Progenitor cell of endocrine pancreas (in vitro differentiated cells): ENCODE measurements around the gene ORC4. TPM values are rescaled to one million over a fixed set of nuclear protein-coding genes. Genes with fewer than 3 reads are reported as not detected.
"Not testable (repeated sequence)": the region's sequence is repeated elsewhere in the genome, so short reads cannot be mapped to it uniquely, and the experiment has no call there.

Experiments
- DNase-seq: peaks from one replicate; pipeline ENCODE4 v3.0.0; 2021; ENCODE audit warnings: low spot score; ENCODE audit not compliant: unreplicated experiment
- H3K27ac Mint-ChIP-seq: 2 replicates; pipeline ENCODE4 v1.8.0; 2021; ENCODE audit warnings: mild to moderate bottlenecking, moderate library complexity, mixed read lengths
- H3K27me3 Mint-ChIP-seq: 2 replicates; pipeline ENCODE4 v1.8.0; 2021; ENCODE audit warnings: mixed read lengths
- H3K36me3 Mint-ChIP-seq: 2 replicates; pipeline ENCODE4 v1.8.0; 2022; ENCODE audit warnings: mixed read lengths; ENCODE audit not compliant: insufficient read depth
- H3K4me1 Mint-ChIP-seq: 2 replicates; pipeline ENCODE4 v1.8.0; 2021; ENCODE audit warnings: low read depth, mixed read lengths
- H3K4me3 Mint-ChIP-seq: 2 replicates; pipeline ENCODE4 v1.8.0; 2021; ENCODE audit warnings: low read depth, mild to moderate bottlenecking, moderate library complexity, mixed read lengths
- H3K9me3 Mint-ChIP-seq: 2 replicates; pipeline ENCODE4 v1.8.0; 2021; ENCODE audit warnings: low read depth, mixed read lengths
- total RNA-seq: library from RNA; stranded (reverse); gene quantifications from 2 replicates; pipeline ENCODE4 v1.2.1, GENCODE V29; 2021
- TF ChIP-seq, protein P1 (sequence below): fragments of 200-600 bp; sonication (generic); IDR thresholded peaks from one replicate; pipeline ENCODE4 v1.5.0; 2021; ENCODE audit warnings: antibody characterized with exemption, mild to moderate bottlenecking; ENCODE audit not compliant: unreplicated experiment

ORC4 gene
- total RNA-seq, 1 donor from 2014 or later: 77.1 TPM

GRCh38 chr2:148021886-148022285 is 1.3 kb upstream of the ORC4 start:
- peak overlapping the region; percentile 99 for H3K27ac Mint-ChIP-seq

GRCh38 chr2:148021059-148021861 is 723 bp upstream of the ORC4 start, which contains the start of gene MBD5:
TSS of gene MBD5 (plus strand) at chr2:148021091.
- TF ChIP-seq, protein P1, sequence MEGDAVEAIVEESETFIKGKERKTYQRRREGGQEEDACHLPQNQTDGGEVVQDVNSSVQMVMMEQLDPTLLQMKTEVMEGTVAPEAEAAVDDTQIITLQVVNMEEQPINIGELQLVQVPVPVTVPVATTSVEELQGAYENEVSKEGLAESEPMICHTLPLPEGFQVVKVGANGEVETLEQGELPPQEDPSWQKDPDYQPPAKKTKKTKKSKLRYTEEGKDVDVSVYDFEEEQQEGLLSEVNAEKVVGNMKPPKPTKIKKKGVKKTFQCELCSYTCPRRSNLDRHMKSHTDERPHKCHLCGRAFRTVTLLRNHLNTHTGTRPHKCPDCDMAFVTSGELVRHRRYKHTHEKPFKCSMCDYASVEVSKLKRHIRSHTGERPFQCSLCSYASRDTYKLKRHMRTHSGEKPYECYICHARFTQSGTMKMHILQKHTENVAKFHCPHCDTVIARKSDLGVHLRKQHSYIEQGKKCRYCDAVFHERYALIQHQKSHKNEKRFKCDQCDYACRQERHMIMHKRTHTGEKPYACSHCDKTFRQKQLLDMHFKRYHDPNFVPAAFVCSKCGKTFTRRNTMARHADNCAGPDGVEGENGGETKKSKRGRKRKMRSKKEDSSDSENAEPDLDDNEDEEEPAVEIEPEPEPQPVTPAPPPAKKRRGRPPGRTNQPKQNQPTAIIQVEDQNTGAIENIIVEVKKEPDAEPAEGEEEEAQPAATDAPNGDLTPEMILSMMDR: no peak
- Mint-ChIP-seq H3K27me3 (no peaks in the 10 kb centered on the region), H3K9me3 (no peaks in the 10 kb centered on the region), H3K4me1 (peaks cover 43% of the 10 kb centered on the region), H3K4me3 (peak within 1 kb of the TSS; percentile 99), H3K36me3 (peaks cover 4% of the 10 kb centered on the region), H3K27ac (peak within 1 kb of the TSS; percentile 99)
- no peak for DNase-seq

More at GRCh38 chr2:148021886-148022285, 1.3 kb upstream of the ORC4 start:
- Mint-ChIP-seq H3K9me3 (no peaks in the 10 kb centered on the region), H3K4me1 (peaks cover 40% of the 10 kb centered on the region), H3K27me3 (no peaks in the 10 kb centered on the region), H3K36me3 (peaks cover under 1% of the 10 kb centered on the region), H3K4me3 (peak overlapping the region; percentile 99)
- TF ChIP-seq, protein P1: no peak
- DNase-seq: no peak

GRCh38 chr2:148014616-148015015 is 5.9 kb downstream of the ORC4 start:
- Mint-ChIP-seq H3K36me3 (peaks cover 21% of the 10 kb centered on the region), H3K4me1 (peaks cover 24% of the 10 kb centered on the region), H3K27me3 (no peaks in the 10 kb centered on the region), H3K4me3 (no peak overlapping the region), H3K9me3 (peaks cover 5% of the 10 kb centered on the region), H3K27ac (peak overlapping the region; percentile 85)
- no peak for DNase-seq
- TF ChIP-seq, protein P1: no peak

DNA sequence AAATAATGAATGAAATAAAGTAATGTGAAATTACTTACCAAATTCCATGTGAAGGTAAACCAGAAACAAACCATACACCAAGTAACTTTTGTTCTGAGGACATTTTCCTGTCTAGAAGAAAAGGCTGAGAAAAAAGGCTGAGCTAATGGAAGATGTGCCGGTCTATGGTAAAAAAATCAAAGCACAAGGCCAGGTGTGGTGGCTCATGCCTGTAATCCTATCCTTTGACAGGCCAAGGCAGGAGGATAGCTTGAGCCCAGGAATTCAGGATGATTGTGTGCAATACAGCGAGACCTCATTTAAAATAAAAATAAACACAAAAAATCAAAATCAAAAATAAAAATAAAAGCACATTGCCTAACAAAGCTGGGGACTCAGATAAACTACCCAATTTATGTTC is 6.7 kb downstream of the ORC4 start:
- no peak for DNase-seq
- Mint-ChIP-seq H3K9me3 (peaks cover 8% of the 10 kb centered on the region), H3K4me1 (peaks cover 19% of the 10 kb centered on the region), H3K27ac (peak overlapping the region; percentile 62), H3K4me3 (no peak overlapping the region), H3K27me3 (no peaks in the 10 kb centered on the region), H3K36me3 (peaks cover 22% of the 10 kb centered on the region)
- TF ChIP-seq, protein P1: no peak

GRCh38 chr2:148008411-148008810 is 12.1 kb downstream of the ORC4 start:
- H3K4me1 Mint-ChIP-seq, H3K4me3 Mint-ChIP-seq, DNase-seq, H3K27me3 Mint-ChIP-seq: not testable (repeated sequence)
- H3K9me3 Mint-ChIP-seq: peaks cover 35% of the 10 kb centered on the region
- peaks cover 50% of the 10 kb centered on the region for H3K36me3 Mint-ChIP-seq
- peak overlapping the region; percentile 12 for H3K27ac Mint-ChIP-seq
